Motor neuron (in vitro differentiated cells): Measurements from ENCODE around the gene EIF4G3. TPM values are rescaled to one million over a fixed set of nuclear protein-coding genes. Genes with fewer than 3 reads are reported as not detected.
"Not testable (repeated sequence)": the region's sequence is repeated elsewhere in the genome, so short reads cannot be mapped to it uniquely, and the experiment has no call there.

ENCODE experiments used
- ATAC-seq, 8 experiments: fragments of 200-7000 bp; cut with Tn5 transposase; replicated peaks in 6 of 8; 2 replicates each; pipeline ENCODE4 v1.8.0; 2021; ENCODE audit warnings: mild to moderate bottlenecking in 8 of 8, moderate library complexity in 8 of 8
- H3K27ac ChIP-seq, 2 donors: fragments of 250-450 bp; sonication (Bioruptor Pico); 2 replicates each; pipeline ENCODE4 v1.9.0; 2021; ENCODE audit warnings: antibody characterized with exemption in 2 of 2, mild to moderate bottlenecking in 2 of 2, moderate library complexity in 1 of 2
- H3K4me1 ChIP-seq, 2 donors: fragments of 250-450 bp; sonication (Bioruptor Pico); replicated peaks in 1 of 2; 2 replicates each; pipeline ENCODE4 v1.6.1; 2021; ENCODE audit warnings: antibody characterized with exemption in 2 of 2, mild to moderate bottlenecking in 2 of 2, moderate library complexity in 1 of 2
- H3K4me3 ChIP-seq, 5 donors: fragments of 250-450 bp; sonication (Bioruptor Pico); 2 replicates each; pipeline ENCODE4 v1.9.0; 2021; ENCODE audit warnings: antibody characterized with exemption in 5 of 5, mild to moderate bottlenecking in 5 of 5, moderate library complexity in 4 of 5
- WGBS, 10 experiments: fragments of 450-650 bp; shearing (Covaris generic); methylation state at CpG; one replicate each; pipeline ENCODE4 v1.0.0; 2022; 5-methylcytosine and 5-hydroxymethylcytosine counted together
- in situ Hi-C, 9 experiments: fragments of 400-800 bp; cut with MboI; loops; one replicate each; pipeline ENCODE4 v1.15.0; 2021; ENCODE audit warnings: low sequenced_read_pairs in 9 of 9, low pct_unique_long_range_greater_than_20kb in 2 of 9; ENCODE audit not compliant: unreplicated experiment in 9 of 9
- total RNA-seq, 8 experiments: library from RNA; unstranded; fragments of 300-600 nt; gene quantifications; 2 replicates each; pipeline versions ENCODE4 v1.2.3 to v1.2.4, GENCODE V29; 2022

EIF4G3 gene
- total RNA-seq, 8 experiments from 2014 or later = 57.4 to 114 (median 72.9) TPM

DNA sequence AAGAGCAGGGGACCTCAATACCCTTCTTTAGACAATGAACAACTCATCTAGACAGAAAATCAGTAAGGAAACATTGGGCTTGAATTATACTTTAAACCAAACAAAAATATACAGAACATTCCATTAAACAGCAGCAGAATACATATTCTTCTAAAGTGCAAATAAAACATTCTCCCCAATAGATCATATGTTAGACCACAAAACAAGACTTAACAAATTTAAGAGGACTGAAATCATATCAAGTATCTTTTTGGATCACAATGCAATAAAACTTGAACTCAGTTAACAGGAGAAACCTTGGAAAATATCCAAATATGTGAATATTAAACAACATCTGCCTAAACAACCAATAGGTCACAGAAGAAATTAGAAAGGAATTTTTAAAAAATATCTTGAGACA, 341.9 kb downstream of the EIF4G3 start:
- ATAC-seq = no peak
- Histone ChIP-seq H3K27ac (no peak overlapping the region), H3K4me1 (peaks cover 0 to 8% of the 10 kb centered on the region in 2 donors), H3K4me3 (no peak overlapping the region)
- in situ Hi-C loops = no loop called here

- peaks cover 0 to 10% of the 10 kb centered on the region in 2 donors for H3K4me1 ChIP-seq
- WGBS, 10 experiments = 91 to 100% (median 100%) methylated on average over 1 of the region's 1 CpG; no CpG with 5 or more reads in 1 of the 10 experiments
- in situ Hi-C loops = no loop called here
- ATAC-seq = no peak
- H3K4me3 ChIP-seq = no peak overlapping the region
- no peak overlapping the region for H3K27ac ChIP-seq
Observed at GRCh38 chr1:20834192-20834591, 342.5 kb downstream of the EIF4G3 start.

DNA sequence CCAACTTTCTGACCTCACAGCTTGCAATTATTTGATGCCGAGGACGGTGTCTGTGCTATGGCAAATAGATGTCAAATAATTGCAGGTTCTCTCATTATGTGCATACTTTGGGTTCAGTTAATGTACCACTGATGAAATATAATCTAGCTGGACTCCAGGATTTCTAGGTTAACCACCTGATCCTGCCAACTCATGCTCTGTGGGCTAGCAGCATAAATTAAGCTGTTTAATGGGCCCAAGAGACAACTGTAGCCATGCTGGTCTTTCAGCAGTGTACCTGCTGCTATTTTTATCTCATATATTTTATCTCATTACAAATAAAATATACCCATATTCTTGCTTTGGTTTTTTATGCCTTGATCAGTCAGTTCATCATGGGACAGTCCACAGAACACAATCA, 346.3 kb downstream of the EIF4G3 start:
- Histone ChIP-seq H3K4me1 (peaks cover 0 to 10% of the 10 kb centered on the region in 2 donors), H3K4me3 (no peak overlapping the region), H3K27ac (no peak overlapping the region)
- in situ Hi-C loops = no loop called here
- peak in 3 of 8 experiments; percentile 26 to 94 (median 38) for ATAC-seq
- whole genome bisulfite sequencing, 10 experiments = 43 to 93% (median 78%) methylated on average over 1 to 2 of the region's 2 CpGs; no CpG with 5 or more reads in 4 of the 10 experiments

DNA sequence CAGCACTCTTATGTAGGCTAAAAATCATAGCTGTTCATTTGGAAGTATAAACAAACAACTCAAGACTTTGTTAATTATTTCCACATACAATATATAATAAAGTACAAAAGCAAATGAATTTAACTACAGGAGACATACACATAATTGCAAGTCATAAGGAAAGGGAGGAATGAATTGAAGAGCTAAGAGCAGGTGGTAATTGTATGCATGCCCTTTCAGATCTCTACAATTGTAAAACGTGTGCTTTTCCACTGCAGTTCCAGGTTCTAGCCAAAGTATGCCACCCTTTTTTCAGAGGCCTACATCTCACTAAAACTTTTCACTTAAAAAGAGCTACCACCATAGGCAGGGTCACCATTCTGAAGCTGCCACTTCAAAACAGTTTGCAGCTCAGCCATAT, 346.8 kb downstream of the EIF4G3 start:
- no peak overlapping the region for H3K27ac ChIP-seq
- ATAC-seq = no peak
- H3K4me1 ChIP-seq = peaks cover 0 to 10% of the 10 kb centered on the region in 2 donors
- 50 to 100% (median 80%) methylated on average over 1 of the region's 1 CpG; no CpG with 5 or more reads in 3 of the 10 experiments for WGBS, 10 experiments
- in situ Hi-C loops = no loop called here
- H3K4me3 ChIP-seq = no peak overlapping the region

GRCh38 chr1:20829531-20829930, 347.2 kb downstream of the EIF4G3 start:
- ATAC-seq = no peak
- H3K27ac ChIP-seq = no peak overlapping the region
- WGBS, 10 experiments = 40 to 100% (median 92%) methylated on average over 1 of the region's 1 CpG; no CpG with 5 or more reads in 4 of the 10 experiments
- in situ Hi-C loops = no loop called here
- peaks cover 0 to 10% of the 10 kb centered on the region in 2 donors for H3K4me1 ChIP-seq
- no peak overlapping the region for H3K4me3 ChIP-seq

GRCh38 chr1:20823845-20824244, 352.9 kb downstream of the EIF4G3 start:
- H3K27ac ChIP-seq = no peak overlapping the region
- ATAC-seq = no peak
- H3K4me1 ChIP-seq = no peaks in the 10 kb centered on the region
- no peak overlapping the region for H3K4me3 ChIP-seq
- in situ Hi-C loops = no loop called here

DNA sequence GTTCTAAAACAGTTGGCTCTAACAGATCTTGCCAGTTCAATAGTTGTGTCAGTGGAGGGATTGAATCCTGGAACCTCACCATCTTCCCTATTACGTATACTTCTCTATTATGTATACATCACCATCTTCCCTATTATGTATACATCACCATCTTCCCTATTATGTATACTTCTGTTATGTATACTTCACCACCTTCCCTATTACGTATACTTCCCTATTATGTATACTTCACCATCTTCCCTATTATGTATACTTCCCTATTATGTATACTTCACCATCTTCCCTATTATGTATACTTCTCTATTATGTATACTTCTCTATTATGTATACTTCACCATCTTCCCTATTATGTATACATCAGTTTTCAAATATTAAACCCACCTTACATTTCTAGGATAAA, 355.2 kb downstream of the EIF4G3 start:
- no peak overlapping the region for H3K27ac ChIP-seq
- WGBS, 10 experiments = 0 to 55% (median 46%) methylated on average over 1 to 2 of the region's 2 CpGs; no CpG with 5 or more reads in 1 of the 10 experiments

GRCh38 chr1:20819818-20820217, 356.9 kb downstream of the EIF4G3 start:
- no peak for ATAC-seq
- Histone ChIP-seq H3K4me3 (no peak overlapping the region), H3K27ac (no peak overlapping the region), H3K4me1 (no peaks in the 10 kb centered on the region)
- in situ Hi-C loops = no loop called here
- WGBS, 10 experiments = 67 to 86% (median 79%) methylated on average over 1 to 3 of the region's 5 CpGs; no CpG with 5 or more reads in 2 of the 10 experiments

More for the DNA sequence above, 355.2 kb downstream of the EIF4G3 start:
- Histone ChIP-seq H3K4me3 (no peak overlapping the region), H3K4me1 (no peaks in the 10 kb centered on the region)
- ATAC-seq = no peak
- in situ Hi-C loops = no loop called here

DNA sequence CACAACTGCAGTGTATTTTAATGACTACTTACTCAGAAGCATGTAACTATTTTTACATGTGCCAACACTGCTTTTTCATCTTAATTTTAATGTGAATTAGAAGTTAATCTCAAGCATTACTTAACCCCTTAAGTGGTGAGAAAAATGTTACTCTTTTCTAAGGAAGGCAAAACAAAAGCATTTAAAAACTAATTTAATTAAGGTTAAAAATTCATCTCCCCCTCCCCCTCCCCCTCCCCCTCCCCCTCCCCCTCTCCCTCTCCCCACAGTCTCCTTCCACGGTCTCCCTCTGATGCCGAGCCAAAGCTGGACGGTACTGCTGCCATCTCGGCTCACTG, 362.2 kb downstream of the EIF4G3 start:
- WGBS, 10 experiments = no CpG with 5 or more reads among the region's 4 CpGs
- Histone ChIP-seq H3K4me1 (no peaks in the 10 kb centered on the region), H3K4me3 (no peak overlapping the region), H3K27ac (no peak overlapping the region)
- in situ Hi-C loops = no loop called here
- ATAC-seq = no peak

DNA sequence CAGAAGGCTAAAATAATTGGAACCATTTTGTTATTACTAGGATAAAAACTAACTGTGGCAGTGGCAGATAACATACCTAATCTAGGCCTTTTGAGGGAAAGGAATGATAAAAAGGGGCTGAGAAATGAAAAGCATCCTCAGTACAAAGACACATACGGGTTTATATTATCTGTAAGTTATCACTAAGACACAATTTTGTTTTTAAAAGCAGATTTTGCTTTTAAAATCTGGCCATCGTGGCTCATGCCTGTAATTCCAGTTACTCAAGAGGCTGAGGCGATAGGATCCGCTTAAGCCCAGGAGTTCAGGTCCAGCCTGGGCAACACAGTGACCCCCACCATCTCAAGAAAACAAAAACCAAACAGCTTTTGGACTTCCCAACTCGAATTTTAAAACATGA, 364.8 kb downstream of the EIF4G3 start:
- 80 to 100% (median 95%) methylated on average over 1 to 5 of the region's 5 CpGs for WGBS, 10 experiments
- H3K4me3 ChIP-seq = no peak overlapping the region
- in situ Hi-C loops = no loop called here
- no peak for ATAC-seq
- no peak overlapping the region for H3K27ac ChIP-seq
- no peaks in the 10 kb centered on the region for H3K4me1 ChIP-seq

GRCh38 chr1:20793236-20793635, 383.5 kb downstream of the EIF4G3 start:
- H3K4me1 ChIP-seq = peaks cover 0 to 1% of the 10 kb centered on the region in 2 donors
- ATAC-seq = no peak
- WGBS, 10 experiments = 96 to 100% (median 98%) methylated on average over 1 to 4 of the region's 4 CpGs; no CpG with 5 or more reads in 1 of the 10 experiments
- H3K27ac ChIP-seq = no peak overlapping the region
- H3K4me3 ChIP-seq = no peak overlapping the region
- in situ Hi-C loops = no loop called here

DNA sequence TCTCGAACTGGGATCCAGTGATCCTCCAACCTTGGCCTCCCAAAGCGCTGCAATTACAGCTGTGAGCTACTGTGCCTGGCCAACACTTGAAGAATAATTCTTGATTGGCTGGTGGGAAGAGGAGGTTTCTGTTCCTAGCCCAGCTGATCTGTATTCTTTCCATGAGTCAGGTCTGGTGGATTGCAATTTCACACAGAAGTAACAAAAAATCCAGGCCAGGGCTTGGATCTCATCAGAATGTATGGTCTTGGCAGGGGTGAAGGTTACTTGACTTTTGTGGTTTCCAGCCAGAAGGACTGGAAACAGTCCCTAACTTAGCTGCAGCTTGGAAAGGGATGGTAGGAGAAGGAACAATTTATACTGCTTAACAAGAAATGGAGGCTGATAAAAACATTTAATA, 384.5 kb downstream of the EIF4G3 start:
- in situ Hi-C loops = no loop called here

GRCh38 chr1:20790785-20791184, 385.9 kb downstream of the EIF4G3 start:
- H3K4me1 ChIP-seq = peaks cover 0 to 4% of the 10 kb centered on the region in 2 donors
- 80 to 100% (median 97%) methylated on average over 1 to 3 of the region's 3 CpGs; no CpG with 5 or more reads in 5 of the 10 experiments for WGBS, 10 experiments
- no peak for ATAC-seq
- H3K27ac ChIP-seq = no peak overlapping the region
- in situ Hi-C loops = no loop called here
- no peak overlapping the region for H3K4me3 ChIP-seq

More for the DNA sequence above, 384.5 kb downstream of the EIF4G3 start:
- Histone ChIP-seq H3K27ac (no peak overlapping the region), H3K4me3 (no peak overlapping the region), H3K4me1 (peaks cover 0 to 4% of the 10 kb centered on the region in 2 donors)
- ATAC-seq = no peak
- WGBS, 10 experiments = 88 to 100% (median 100%) methylated on average over 1 to 2 of the region's 2 CpGs; no CpG with 5 or more reads in 3 of the 10 experiments

GRCh38 chr1:20789598-20789997, 387.1 kb downstream of the EIF4G3 start:
- H3K27ac ChIP-seq, H3K4me3 ChIP-seq, H3K4me1 ChIP-seq, ATAC-seq, in situ Hi-C loops: not testable (repeated sequence)
- 83 to 98% (median 89%) methylated on average over 3 to 7 of the region's 9 CpGs; no CpG with 5 or more reads in 3 of the 10 experiments for WGBS, 10 experiments
